GM18519 (cell line): ENCODE data around the gene LPCAT1.

Source experiments
- ATAC-seq: cut with Tn5 transposase; IDR thresholded peaks from one replicate; pipeline ENCODE4 v1.9.1; 2021; ENCODE audit warnings: mild to moderate bottlenecking, moderate library complexity; ENCODE audit not compliant: unreplicated experiment, low FRiP score

LPCAT1 gene

GRCh38 chr5:1446602-1447343 is 77.0 kb downstream of the LPCAT1 start:
- no peak for ATAC-seq

- no peak for ATAC-seq
Measured at GRCh38 chr5:1445689-1446601, 77.8 kb downstream of the LPCAT1 start.

- ATAC-seq = no peak
Measured at GRCh38 chr5:1445313-1445688, 78.5 kb downstream of the LPCAT1 start, which contains the start of gene SLC6A3. Gene SLC6A3 (minus strand): TSS chr5:1445440. CDS start chr5:1443197, 2,243 bp downstream.

GRCh38 chr5:1444361-1445189 is 79.2 kb downstream of the LPCAT1 start:
- no peak for ATAC-seq

- no peak for ATAC-seq
Measured at GRCh38 chr5:1443991-1444360, 79.8 kb downstream of the LPCAT1 start.

- ATAC-seq = no peak
Measured at GRCh38 chr5:1443171-1443570, 80.6 kb downstream of the LPCAT1 start.

GRCh38 chr5:1442222-1443145 is 81.3 kb downstream of the LPCAT1 start:
- no peak for ATAC-seq

GRCh38 chr5:1441166-1441865 is 82.4 kb downstream of the LPCAT1 start:
- no peak for ATAC-seq

- ATAC-seq = no peak
Measured at GRCh38 chr5:1440098-1440493, 83.7 kb downstream of the LPCAT1 start.

GRCh38 chr5:1439388-1440097 is 84.2 kb downstream of the LPCAT1 start:
- ATAC-seq = no peak

- no peak for ATAC-seq
Measured at GRCh38 chr5:1438871-1439270, 84.9 kb downstream of the LPCAT1 start.

- ATAC-seq = no peak
Measured at GRCh38 chr5:1437876-1438559, 85.7 kb downstream of the LPCAT1 start.

- no peak for ATAC-seq
Measured at GRCh38 chr5:1437226-1437829, 86.4 kb downstream of the LPCAT1 start.

- ATAC-seq = no peak
Measured at GRCh38 chr5:1436681-1437080, 87.1 kb downstream of the LPCAT1 start.

GRCh38 chr5:1436036-1436435 is 87.7 kb downstream of the LPCAT1 start:
- ATAC-seq = no peak

- no peak for ATAC-seq
Measured at GRCh38 chr5:1435369-1435768, 88.4 kb downstream of the LPCAT1 start.

GRCh38 chr5:1432296-1432695 is 91.5 kb downstream of the LPCAT1 start:
- ATAC-seq = no peak

- no peak for ATAC-seq
Measured at GRCh38 chr5:1431896-1432295, 91.9 kb downstream of the LPCAT1 start.
